ENCODE results near the gene SSU72. TPM values are rescaled to one million over a fixed set of nuclear protein-coding genes. Genes with fewer than 3 reads are reported as not detected.

SSU72 gene
- total RNA-seq, 1 experiment from 2014 or later: 217 TPM

- H3K4me3 ChIP-seq (ENCODE audit: low read depth in 2 of 2, low read length in 2 of 2): no peak overlapping the region
- intact Hi-C loops (cut with micrococcal nuclease; ENCODE audit: unreplicated experiment) (no loop called here), in situ Hi-C loops (cut with HindIII; ENCODE audit: low pct_unique_long_range_greater_than_20kb, low sequenced_read_pairs) (no loop called here)
- no peak overlapping the region for H3K27ac ChIP-seq (ENCODE audit: low read length)
- TF ChIP-seq CTCF (IDR thresholded peaks at IDR 0.05) (no peak), TCF7L2 (IDR thresholded peaks at IDR 0.05; ENCODE audit: low read depth, low read length) (no peak), SIN3A (IDR thresholded peaks at IDR 0.05; ENCODE audit: borderline replicate concordance, insufficient read depth, low read depth, low read length) (no peak), POLR2AphosphoS5 (IDR thresholded peaks at IDR 0.05; ENCODE audit: low read depth, low read length) (no peak), REST (IDR thresholded peaks at IDR 0.05; ENCODE audit: insufficient read depth in 1 of 2, low read depth in 2 of 2, low read length in 1 of 2) (no peak)
- no peaks in the 10 kb centered on the region for H3K27me3 ChIP-seq (ENCODE audit: control insufficient read depth, insufficient read depth, low read length)
- H3K4me1 ChIP-seq (ENCODE audit: control insufficient read depth, insufficient read depth, low read length): no peaks in the 10 kb centered on the region; the same call in 1 of the 2 replicates
- BruUV-seq (replicated peaks): no TSS peak
- ChIA-PET CTCF (no interaction called here), POLR2A (no interaction called here)
- no peaks in the 10 kb centered on the region for H3K36me3 ChIP-seq (ENCODE audit: control insufficient read depth, insufficient read depth, low read length)
- ATAC-seq (no peak), DNase-seq (ENCODE audit: low read depth, low spot score) (no peak)
- H3K9me3 ChIP-seq (ENCODE audit: control insufficient read depth, insufficient read depth, low read depth, low read length): no peaks in the 10 kb centered on the region
Observed at GRCh38 chr1:1529321-1529720, 45.3 kb downstream of the SSU72 start.

GRCh38 chr1:1528301-1529267, 46.1 kb downstream of the SSU72 start:
- no peak for DNase-seq (ENCODE audit: low read depth, low spot score)
- POLR2A ChIA-PET: no interaction called here
- in situ Hi-C loops (cut with HindIII; ENCODE audit: low pct_unique_long_range_greater_than_20kb, low sequenced_read_pairs): no loop called here
- Histone ChIP-seq H3K27me3 (ENCODE audit: control insufficient read depth, insufficient read depth, low read length) (no peaks in the 10 kb centered on the region), H3K9me3 (ENCODE audit: control insufficient read depth, insufficient read depth, low read depth, low read length) (no peaks in the 10 kb centered on the region), H3K4me1 (ENCODE audit: control insufficient read depth, insufficient read depth, low read length) (no peaks in the 10 kb centered on the region), H3K4me3 (ENCODE audit: low read depth in 2 of 2, low read length in 2 of 2) (no peak overlapping the region), H3K27ac (ENCODE audit: low read length) (no peak overlapping the region), H3K36me3 (ENCODE audit: control insufficient read depth, insufficient read depth, low read length) (no peaks in the 10 kb centered on the region)
- intact Hi-C loops (cut with micrococcal nuclease; ENCODE audit: unreplicated experiment): no loop called here
- CTCF ChIA-PET: interaction anchor here (0.6 kb wide), 1 partner anchor 137 kb away, joined by 3 read pairs; no protein-coding TSS in a partner anchor
- no peak for ATAC-seq
- no TSS peak for BruUV-seq (replicated peaks)
- TF ChIP-seq CTCF (IDR thresholded peaks at IDR 0.05) (no peak), SIN3A (IDR thresholded peaks at IDR 0.05; ENCODE audit: borderline replicate concordance, insufficient read depth, low read depth, low read length) (no peak), POLR2AphosphoS5 (IDR thresholded peaks at IDR 0.05; ENCODE audit: low read depth, low read length) (no peak)

Measured in Panc1 (cell line).